ENCODE data around the gene SRGAP1.

GRCh38 chr12:64103825-64104740, 259.6 kb downstream of the SRGAP1 start:
- TF ChIP-seq CTCF (conservative IDR thresholded peaks at IDR 0.05; ENCODE audit: low read depth, low read length): no peak
- TF ChIP-seq POLR2A (IDR thresholded peaks at IDR 0.05; ENCODE audit: low read depth, low read length): no peak
- no peak for TF ChIP-seq SMC3 (IDR thresholded peaks at IDR 0.05; ENCODE audit: low read depth, low read length)
